HuH-7 (cell line): ENCODE measurements around the gene ASB10.

Experiments used
- DNase-seq: peaks from one replicate; pipeline ENCODE4 v3.0.0; 2011; ENCODE audit warnings: low spot score

Gene ASB10

DNA sequence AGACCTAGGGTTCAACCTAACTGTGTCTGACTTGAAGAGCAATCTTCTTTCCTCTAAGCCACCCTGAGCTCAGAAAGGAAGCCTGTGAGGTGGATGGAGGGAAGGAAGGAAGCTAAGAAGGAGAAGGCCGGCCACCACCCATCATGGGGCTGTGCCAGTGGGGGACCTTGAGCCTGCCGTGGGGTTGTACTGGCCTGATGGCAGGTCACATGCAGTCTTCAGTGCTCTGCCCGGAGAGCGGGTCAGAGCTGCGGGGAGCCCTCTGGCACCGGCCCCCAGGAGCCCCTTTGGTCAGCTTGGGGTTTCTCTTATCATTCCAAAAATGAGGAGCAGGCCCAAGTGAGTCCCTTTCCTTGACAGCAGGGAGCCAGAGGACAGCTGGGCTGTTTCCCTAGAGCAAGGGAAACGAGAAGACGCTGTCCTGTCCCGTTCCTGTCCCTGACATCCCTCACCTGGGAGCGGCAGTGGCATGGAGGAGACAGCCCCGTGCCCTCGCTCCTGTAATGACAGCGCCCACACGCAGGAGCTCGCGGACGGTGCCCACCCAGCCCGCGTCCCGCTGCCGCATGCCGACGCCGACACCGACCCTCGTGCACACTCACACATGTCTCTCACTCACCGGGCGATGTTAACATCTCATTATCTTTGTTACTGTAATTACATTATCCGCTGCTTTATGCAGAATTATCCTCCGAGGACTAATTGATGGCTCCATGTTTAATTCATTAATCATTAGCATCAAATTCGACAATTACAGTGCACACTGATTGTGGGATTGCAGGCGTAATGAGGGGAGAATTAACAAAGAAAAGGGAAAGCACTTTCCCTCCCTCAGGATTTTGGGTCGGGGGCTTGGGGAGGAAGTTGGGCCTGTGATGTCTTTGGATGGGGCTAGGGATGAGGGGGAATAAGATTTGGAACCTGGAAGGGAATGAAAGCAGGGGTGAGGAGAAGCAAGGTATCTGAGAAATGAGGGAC is 50.9 kb downstream of the ASB10 start:
- no peak for DNase-seq

DNA sequence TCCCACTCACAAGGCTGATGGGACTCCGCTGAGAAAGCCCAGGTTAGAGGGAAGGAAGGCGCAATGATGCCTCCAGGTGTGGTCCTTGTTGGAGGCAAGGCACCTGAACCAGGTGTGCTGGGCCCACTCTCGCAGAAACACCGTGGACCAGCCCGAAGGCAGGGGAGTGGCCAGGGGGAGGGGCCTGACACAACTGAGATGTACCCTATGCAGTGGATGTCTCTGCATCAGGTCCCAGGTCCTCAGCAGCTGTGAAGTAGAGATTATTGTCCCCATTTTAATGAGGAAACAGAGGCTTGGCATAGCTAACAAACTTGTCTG is 51.6 kb downstream of the ASB10 start:
- no peak for DNase-seq

DNA sequence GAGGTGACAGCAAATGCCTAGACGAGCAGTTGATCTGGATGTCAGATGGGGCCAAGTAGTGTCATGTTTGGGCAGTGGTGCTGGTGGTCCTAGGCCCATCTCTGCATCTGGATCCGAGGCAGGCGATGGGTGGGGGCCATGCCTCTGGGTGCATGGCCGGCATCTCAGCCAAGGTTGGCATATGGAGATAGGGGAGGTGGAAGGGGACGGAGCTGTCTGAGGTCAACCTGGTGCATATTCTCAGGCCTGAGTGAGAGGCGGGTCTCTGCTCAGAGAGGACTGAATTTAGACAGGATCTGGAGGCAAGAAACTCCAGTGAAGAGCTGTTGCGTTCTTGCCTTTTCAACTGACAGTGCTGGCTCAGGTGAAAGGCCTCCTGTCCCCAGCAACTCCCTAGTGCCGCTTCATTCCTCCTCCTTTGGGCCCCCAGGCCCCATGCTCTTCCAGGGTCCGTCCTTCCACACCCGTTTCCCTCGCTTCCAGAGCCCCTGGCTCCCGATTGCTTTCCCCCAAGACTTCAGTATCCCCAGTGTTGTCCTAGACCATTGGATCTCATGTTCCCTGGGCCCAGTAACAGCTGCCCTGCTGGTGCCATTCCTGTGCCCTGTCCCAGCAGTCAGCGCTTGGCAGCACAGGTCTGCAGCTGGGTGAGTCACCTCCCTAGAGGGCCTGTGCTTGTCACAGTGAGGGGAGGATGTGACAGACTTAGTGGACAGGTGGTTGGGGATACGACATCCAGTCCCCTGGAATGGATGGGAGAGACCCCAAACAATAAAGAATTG is 52.1 kb downstream of the ASB10 start:
- DNase-seq, result no peak

DNA sequence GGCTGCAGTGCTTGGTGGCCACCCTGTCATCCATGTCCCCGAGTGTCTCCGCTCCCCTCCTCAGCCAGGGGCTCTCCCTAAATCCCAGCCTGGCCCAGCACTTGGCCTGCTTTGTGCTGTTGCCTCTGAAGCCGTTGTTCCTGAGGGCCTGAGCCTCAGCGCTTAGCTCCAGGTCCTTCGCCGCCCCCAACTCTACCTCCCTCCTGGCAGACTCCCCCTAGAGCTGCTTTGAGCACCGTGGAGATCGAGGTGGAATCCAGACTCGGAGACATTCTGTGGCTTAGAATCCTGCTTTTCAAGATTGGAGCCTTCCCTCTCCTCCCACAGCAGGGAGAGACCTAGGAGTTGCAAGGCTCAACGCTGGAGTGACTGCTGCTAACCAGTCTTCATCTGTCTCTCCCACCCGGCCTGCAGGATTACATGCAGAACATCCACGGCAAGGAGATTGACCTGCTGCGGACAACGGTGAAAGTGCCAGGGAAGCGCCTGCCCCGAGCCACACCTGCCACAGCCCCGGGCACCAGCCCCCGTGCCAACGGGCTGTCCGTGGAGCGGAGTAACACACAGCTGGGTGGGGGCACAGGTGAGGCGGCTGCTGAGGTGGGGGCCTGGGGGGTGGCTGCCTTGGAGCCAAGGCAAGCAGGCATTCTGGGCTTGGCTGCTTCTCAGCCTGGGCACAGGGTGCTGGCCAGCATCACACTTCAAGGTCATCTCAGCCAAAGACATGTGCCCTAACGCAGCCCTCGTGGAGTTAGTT is 52.9 kb downstream of the ASB10 start:
- no peak for DNase-seq

DNA sequence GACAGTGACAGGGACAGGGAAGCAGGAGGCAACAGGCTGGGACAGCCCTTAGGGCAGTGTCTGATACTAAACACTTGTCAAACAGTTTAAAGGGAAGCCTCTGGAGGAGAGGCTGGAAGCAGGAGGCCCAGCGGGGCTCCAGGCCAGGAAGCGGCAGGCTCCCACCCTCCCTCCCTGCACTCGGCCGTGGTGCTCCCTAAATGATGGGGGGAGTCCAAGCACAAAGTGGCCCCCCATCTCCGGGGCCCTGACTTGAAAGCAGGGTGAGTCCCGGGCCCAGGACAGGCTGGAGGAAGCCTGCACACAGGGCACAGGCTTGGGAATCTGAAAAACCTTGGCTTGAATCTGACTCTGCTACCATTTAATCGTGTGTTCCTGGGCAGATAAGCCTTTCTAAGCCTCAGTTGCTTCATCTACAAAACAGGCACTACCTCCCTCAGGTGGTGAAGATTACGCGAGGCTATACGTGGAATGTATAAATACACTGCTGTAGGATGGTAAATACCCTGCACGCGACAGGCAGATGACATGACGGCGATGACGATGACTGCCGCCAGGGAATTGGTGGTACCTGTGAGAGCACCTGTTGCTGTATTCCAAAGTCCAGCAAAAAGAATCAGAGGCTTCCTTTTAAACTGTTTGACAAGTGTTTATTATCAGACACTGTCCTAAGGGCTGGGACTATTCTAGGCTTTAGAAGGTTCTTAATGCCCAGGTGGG is 53.6 kb downstream of the ASB10 start:
- DNase-seq, result no peak

DNA sequence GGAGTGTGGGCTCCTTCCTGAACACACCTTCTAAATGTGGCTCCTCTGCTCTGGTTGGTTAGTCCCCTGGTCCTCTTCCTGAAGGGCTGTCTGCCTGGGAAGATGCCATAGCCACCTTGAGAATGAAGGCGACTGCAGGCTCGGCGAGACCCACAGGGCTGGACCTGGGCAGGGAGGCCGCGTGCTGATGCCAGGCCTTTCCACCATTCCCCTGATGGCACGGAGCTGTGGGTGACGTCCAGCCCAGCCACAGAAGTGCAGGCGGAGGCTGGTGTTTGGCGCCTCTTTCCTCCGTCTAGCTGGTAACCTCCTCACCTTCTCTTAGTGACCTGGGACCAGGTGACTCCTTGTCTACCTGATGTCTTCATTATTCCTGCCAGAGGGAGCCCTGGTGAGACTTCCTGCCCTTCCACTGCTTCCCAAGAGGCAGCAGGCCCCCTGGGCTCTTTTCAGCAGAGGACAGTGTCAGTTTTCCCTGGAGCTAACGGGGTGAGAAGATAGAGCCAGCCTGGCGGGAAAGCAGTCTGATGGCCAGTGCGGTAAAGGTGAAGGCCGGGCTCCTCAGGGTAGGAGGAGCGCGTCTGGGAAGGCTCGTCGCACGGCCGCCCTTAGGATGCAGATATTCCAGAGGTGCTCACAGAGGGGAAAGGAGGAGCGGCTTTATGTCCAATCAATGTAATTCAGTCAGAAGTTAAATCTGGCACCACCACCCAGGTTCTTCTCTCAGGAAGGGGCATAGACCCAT is 54.4 kb downstream of the ASB10 start:
- no peak for DNase-seq

DNA sequence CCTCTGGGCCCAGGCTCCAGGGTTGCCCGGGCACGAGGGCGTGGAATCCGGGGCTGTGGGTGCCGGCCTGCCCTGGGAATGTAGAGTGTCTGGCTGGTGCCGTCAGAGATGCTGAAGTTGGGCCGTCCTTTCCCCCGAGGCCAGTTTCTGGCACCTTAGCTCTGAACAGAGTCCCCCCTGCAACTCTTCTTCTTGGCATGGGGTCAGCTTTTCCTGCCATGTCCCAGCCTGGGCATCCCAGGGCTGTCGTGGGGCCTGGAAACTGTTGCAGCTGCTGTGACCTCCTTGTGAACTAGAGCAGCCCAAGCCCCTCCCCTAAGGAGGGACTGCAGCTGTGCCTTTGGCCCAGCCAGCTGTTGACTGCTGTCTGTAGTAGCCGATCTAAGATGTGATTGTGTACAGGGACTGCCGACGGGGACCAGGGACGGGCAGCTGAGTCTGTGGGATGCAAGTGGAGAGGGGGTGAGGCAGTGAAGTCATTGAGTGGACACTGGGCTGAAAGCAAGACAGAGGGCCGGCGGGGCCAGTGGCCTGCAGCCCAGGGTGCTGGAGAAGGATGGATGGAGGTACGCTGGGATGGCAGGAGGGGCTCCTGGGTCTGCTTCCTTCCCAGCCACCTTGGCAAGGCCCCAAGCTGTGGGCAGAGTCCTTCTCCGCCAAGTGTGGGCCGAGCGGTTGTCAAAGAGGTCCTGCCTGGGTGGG is 55.3 kb downstream of the ASB10 start:
- DNase-seq, result no peak

DNA sequence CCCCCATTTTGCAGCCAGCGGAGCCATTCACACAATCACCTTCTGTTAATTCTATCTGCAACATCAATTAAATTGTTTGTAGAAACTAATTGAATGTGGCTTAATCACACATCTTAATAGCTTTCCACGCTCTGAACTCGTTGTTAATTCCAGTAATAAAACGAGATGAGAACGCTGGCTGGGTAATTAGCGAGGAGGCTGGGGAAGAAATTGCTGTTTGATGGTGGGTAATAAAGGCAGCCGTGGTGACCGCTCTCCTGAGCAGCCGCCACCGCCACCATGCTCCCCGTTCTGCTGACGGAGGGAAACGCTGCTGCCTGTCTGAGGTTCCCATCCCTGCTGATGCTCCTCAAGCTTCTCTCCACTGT is 55.8 kb downstream of the ASB10 start:
- no peak for DNase-seq

DNA sequence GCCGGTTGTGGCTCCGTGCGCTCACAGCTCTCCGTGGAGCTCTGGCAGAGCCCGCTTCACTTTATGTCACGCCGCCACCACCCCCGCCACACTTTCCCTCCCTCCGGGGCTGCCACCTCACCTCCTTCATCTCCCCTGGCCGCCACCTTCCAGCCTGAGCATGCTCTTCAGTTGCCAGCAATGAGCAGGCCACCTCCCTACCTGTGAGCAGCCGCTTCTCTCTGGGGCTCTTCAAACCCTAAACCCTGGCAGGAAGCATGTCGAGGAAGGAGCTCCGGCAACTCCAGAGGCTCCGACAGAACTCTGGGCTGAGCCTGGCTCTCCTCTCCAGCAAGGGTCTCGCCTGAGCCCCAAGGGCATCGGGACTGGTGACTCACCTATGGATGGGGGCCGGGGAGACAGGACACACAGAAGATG is 56.3 kb downstream of the ASB10 start:
- DNase-seq, result no peak

DNA sequence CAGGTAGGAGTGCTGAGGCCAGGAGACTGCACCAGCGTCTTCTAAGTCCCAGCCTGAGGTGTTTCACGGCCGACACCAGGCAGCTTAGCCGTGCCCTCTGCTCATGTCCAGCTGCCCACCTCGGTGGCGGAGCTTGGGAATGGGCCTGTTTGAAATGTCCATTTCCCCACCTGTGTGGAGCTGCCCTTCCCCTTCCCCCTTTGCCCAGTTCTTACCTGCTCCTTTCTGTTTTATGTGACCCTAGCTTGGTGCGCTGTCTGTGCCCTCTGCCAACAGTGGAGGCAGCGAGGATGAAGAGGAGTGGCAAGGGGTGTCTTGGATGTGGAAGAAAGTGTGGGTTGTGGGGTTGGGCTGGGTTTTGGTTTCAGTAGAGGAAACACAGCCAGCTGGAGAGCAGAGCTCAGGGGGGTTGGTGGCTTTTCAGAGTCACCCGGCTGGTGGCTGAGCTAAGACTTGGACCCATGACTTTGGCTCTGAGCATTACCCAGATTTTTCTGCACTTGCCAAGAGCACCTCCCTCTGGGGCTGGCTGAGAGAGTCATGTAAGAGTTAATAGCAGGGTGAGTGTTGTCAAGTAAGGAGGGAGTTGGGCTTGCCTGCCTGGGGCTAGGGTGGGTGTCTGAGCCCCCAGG is 57.0 kb downstream of the ASB10 start:
- DNase-seq, result no peak

DNA sequence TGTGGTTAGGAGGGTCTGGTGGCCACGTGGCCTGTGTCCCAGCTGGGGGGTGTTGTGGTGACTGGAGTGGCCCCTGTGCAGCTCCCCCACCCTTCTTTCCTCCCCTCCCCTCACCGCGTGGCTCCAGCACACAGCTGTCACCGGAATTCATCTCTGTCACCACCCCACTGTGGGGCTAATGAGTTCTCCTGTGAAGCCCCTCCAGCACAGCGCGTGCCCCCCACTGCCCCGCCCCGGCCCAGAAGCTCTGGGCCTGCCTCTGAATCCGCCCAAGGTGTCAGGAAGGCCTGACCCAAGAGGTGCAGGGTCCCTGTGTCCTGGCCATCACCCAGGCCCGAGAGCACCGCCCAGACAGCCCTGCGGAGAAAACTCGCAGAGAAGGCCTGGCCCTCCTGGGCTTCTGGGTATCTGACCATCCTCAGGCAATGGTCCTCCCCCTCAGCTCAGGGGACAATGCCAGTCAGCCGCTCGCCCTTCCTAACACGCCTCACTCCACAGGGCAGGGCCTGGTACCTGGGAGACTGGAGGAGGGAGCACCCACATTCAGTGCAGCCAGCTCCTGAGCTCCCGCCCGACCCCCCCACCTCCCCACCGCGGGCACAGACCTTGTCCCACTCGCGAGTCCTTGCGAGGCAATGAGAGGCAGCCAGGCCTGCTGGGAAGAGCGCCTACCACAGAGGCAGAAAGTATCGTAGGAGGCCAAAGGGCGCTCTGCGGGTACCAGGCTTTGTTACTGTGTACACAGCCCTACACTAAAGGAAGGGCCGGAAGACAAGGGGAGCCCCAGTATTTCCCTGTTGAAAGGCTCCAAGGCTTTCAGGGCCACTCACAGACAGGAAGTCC is 57.7 kb downstream of the ASB10 start:
- DNase-seq, result no peak

DNA sequence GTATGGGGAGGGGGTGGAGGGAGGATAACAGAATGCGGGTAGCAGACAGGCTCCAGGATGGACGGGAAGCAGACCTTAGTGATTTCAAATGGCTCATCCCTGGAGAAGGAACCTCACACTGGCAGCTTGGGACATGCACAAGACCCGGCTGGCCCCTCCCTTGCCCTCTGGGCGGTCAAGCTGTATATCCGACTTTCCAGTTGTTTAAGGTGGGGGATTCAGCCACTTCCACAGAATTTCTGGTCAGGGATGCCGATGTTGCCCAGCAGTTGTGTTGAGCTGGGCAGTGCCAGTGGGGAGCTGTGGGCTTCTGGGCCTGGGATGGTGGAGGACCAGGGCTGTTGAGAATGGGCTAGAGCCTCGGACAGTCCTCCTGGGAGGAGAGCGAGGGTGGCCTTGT is 58.3 kb downstream of the ASB10 start:
- no peak for DNase-seq

DNA sequence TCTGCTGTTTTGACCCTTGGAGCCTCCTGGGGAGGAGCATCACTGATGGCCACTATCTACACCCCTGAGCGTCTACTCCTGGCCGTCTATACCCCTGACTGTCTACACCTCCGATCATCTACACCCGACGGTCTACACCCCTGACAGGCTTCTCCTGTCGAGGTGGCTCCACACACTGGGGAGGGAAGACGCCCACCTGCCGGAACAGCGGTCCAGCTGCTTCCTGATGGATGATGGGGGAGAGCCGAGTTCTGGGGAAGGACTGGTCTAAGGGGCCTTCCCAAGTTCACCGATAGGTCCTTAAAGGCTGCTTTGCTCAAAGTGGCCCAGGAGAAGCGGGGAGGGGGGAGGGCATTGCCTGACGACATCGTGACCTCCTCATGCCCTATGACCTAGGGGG is 58.9 kb downstream of the ASB10 start:
- no peak for DNase-seq

DNA sequence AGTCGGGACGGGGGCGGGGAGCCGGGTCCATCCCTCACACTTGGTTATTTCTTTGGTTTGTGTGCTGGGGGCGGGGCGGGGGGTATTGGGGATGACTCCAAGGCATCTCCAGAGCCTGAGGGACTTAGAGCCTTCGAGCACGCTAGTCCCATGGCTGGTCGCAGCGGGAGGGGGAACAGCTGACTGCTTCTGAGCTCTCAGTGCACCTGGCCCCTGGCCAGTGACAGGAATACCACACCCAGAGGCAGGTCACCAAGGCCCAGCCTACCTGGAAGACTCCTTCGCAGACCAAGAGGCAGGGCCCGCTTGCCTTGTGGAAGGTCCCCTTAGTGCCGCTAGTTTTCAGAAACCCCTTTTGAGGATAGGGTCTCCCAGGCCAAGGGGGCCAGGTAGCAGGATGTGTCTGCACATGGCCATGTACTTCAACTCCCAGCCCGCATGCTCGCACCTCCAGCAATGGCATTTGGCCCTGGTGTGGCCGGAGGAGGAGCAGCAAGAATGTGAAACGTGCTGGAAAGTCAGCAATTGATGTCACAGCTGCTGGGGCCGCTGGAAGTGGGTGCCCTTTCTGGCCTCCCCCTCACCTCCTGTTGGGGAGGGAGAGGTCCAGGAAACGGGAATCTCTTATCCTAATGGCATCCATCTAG is 60.4 kb downstream of the ASB10 start:
- DNase-seq, result no peak

DNA sequence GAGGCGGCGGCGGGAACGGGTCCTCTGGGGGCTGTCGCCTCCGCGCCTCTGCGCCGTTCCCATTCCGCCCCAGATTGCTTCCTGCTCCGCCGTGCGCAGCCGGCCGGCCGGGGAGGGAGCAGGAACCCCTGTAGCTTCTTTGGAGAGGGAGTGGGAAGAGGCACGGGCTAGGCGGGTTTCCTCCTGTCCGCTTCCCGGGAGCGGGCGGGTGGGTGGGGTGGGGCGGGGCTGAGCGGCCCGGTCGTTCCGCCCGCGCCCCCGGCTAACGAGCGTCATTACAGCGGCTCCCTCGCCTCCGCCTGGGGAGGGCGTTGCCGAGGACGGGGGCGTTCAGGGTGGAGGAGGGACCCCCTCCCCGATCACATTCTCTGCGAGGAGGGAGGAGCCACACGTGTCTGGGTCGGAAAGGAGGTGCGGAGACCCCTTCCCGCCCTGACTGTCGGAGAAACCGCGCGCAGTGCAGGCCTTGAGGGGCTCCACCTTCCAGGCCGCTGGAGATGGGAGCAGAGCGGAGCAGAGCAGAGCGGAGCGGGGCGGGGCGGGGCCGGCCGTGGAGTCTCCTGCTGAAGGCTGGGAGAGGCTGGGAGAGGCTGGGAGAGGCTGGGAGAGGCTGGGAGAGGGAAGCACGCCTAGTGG is 61.1 kb downstream of the ASB10 start:
- no peak for DNase-seq
